Stimulated activated CD4-positive, alpha-beta T cell treated with anti-CD3 and anti-CD28 coated beads, Interleukin-12 subunit alpha, Interleukin-12 subunit beta, amount 100 ng/mL, for 24 hours (primary cell): Measurements from ENCODE around the gene ADD1.

Experiments used
- DNase-seq, 2 experiments: peaks; one replicate each; pipeline ENCODE4 v3.0.0-alpha.2; 2020; ENCODE audit warnings: low read depth in 2 of 2

ADD1 gene

DNA sequence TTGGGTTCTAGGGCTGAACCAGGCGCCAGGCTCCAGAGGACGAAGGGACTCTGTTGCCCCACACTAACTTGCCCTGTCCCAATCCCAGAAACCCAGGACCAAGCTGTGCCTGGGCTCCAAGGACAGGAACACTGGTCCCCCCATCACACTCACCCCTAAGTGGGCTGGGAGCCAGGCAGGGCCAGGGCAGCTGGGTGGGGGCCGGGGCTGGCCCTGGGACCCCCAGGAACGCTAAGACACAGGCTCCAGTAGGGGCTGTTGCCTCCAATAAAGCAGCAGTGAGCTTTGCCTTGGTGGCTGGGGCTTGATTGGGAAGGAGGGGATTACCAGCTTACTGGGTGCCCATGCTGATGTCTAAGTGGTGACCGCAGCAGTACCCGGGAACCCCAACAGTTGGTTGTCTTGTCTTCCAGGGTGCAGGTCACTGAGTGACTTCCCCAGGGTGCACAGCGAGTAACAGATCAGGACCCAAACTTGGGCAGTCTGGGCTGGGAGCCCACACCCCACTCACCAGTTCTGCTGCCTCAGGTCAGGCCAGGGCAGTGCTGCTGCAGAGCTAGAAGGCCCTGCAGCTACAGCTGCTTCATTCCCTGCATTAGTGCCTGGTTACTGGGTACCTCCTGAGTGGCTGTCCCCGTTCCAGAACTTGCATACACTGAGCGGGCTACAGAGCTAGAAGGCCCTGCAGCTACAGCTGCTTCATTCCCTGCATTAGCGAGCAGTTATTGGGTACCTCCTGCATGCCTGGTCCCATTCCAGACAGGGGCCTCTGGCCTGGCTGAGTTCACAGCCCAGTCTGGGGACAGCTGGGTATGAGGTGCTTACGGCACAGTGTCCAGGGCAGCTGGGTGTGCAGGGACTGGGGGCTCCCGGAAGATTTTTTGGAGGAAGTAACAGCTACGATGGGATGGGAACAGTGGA, 9.4 kb upstream of the ADD1 start:
- no peak for DNase-seq

DNA sequence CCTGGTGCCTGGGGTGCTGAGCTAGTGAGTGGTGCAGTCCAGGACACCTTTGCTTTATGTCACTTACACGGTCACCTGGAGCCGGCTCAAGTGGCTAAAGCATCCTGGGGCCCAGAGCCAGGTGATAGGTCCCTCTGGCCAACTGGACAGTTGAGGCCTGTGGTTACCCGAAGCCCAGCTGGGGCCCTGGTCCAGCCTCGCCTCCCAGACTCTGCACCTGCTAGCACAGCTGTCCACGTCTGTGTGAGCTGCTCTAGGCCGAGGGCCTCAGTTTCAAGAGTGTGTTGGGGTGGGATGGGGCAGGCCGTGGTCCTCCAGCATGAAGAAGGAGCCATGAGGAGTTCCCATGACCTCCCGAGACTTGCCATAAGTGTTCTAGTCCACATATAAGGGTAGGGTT, 7.7 kb upstream of the ADD1 start:
- no peak for DNase-seq

DNA sequence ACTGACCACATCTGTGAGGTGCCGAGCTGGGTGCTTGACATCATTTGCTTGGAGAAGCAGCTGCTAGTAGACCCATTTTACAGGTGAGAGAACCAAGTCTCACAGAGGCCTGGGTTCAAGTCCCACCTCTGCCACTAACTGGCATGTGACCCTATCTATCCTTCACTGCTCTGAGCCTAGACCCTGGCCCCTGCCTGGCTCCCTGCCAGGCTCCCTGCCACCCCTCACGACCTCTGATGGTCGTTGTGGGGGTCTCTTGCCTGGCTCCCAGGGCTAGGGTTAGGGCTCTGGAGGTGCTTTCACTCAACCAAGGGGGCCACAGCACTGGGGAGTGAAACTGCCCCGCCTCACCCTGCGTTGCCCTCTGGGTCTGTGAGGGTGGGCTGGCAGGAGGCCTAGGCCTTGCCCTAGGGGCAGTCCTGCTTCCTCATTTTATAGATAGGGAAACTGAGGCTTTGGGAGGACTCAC, 7.2 kb upstream of the ADD1 start:
- DNase-seq = no peak

DNA sequence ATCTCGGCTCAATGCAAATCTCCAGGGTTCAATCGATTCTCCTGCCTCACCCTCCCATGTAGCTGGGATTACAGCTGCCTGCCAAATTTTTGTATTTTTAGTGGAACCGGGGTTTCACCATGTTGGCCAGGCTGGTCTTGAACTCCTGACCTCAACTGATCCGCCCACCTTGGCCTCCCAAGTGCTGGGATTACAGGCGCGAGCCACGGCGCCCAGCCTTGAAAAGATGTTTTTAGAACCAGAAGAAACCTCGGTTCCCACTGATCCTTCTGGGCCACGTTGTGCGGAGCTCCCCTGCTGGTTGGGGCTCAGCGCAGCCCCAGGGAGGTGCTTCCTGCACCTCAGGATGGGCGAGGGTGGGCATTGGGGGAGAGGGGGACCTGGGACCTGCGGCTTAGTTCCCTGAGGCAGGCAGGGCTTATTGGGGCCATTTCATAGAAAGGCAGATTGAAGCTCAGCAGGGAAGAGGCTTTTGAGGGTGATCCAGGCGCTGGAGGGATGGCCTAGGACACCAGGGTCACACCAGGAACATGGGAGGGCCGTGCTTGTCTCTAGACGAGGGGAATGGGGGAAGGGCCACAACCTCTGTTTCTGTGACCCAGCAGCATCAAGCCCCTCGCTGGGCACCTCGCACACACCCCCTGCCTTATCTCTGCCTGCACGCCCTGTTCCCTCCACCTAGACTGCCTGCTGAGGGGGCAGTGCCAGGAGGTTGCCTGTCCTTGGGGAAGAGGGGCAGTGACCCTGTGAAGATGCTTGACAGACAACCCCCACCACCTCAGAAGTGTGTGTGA, 6.3 kb upstream of the ADD1 start:
- DNase-seq = no peak

DNA sequence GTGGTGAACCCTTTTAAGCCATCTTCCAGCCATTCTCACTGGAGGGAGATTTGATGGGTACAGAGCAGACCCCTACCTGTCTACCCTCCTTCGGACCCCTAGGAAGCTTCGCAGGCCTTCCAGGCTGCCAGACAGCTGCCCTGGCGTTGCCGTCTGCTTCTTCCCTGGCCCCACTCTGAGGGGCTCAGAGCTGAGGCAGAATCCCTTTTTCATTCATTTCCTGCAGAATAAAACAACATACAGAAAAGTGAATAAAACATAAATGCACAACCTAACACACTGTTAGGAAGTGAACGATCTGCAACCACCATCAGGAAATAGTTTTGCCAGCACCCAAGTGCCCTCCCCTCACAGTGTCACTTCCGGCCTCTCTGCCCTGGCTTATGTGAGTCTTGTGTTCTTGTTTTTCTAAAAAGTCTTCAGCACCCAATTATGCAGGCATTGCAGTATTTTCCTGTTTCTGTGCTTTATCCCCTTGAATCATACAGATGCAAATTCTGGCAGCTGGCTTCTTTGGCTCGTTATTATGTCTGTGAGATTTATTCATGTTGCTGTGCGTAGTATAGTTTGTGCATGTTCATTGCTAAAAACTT, 5.6 kb upstream of the ADD1 start:
- peak; percentile 46 to 50 for DNase-seq

DNA sequence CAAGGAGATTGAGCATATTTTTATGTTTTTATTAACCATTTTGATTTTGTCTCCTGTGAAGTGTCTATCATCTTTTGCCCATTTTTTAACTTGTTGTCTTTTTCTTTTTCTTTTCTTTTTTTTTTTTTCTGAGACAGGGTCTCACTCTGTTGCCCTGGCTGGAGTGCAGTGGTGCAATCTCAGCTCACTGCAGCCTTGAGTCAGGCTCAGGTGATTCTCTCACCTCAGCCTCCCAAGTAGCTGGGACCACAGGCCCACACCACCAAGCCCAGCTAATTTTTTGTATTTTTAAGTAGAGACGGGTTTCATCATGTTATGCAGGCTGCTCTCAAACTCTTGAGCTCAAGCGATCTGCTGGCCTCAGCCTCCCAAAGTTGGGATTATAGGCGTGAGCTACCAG, 4.6 kb upstream of the ADD1 start:
- DNase-seq = no peak

DNA sequence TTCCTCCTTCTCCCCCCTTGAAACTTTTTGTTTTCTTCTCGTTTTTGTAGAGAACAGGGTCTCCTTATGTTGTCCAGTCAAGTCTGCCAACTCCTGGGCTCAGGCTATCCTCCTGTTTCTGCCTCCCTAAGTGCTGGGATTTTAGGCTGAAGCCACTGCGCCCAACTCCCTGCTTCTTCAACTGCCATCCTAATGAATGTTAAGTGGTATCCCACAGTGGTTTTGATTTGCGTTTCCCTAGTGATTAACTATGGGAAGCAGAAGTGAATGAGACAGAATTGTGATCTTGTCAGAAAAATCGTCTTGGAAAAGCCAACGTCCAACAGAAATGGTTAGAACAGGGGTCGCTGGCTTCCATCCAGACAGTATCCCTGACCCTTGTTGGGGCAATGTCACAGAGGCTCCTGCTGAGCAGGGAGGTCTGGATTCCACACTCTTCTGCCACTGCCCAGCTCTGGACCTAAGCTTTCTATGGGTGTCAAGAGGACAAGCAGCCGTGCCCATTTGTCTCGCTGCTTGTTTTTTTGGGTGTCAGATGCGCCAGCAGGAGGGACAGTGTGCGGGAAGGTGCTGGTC, 869 bp upstream of the ADD1 start:
- no peak for DNase-seq

DNA sequence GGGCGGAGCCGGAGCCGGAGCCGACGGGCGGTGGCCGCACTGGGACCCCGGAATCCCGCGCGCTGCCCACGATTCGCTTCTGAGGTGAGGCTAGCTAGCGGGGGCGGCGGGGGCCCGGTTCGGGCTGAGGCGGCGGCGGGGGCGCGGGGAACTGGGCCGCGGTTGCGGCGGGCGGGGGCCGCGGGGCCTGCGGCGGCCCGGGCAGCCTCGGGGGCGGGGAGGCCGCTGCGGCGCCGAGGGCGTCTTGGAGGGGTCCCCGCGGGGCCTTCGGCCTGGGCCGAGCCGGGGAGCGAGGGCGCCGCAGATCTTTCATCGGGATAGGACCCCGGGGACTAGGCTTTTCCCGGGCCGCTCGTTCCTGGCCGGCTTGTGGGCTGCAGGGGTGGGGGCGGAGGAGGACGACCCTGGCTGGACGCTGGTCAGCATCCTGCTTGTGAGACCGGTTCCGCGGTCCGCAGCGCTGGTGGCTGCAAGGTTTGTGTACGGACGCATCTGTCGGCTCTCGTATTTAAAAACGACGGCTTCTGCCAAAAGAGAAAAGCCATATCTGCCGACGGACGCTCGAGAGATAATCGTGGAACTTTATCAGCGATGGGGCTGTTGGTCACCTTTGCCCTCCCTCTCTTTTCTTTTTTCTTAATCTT, 419 bp downstream of the ADD1 start:
- DNase-seq = no peak

DNA sequence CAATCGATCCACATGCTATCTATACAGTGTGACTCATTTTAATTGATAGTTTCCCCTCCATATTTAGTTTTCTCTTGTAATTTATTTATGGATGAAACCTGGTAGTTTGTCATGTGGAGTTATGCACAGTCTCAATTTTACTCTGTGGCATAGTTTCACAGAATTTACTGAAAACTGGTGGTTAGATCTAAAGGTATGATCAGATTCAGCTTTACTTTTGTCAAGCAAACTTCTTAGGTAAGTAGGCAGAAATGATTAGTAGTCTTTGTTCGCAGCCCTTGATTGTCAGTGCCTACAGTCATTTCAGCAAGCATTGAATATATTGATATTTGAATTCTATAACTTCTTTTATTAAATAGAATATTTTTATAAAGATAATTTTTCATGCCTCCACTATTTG, 2.5 kb downstream of the ADD1 start:
- no peak for DNase-seq

DNA sequence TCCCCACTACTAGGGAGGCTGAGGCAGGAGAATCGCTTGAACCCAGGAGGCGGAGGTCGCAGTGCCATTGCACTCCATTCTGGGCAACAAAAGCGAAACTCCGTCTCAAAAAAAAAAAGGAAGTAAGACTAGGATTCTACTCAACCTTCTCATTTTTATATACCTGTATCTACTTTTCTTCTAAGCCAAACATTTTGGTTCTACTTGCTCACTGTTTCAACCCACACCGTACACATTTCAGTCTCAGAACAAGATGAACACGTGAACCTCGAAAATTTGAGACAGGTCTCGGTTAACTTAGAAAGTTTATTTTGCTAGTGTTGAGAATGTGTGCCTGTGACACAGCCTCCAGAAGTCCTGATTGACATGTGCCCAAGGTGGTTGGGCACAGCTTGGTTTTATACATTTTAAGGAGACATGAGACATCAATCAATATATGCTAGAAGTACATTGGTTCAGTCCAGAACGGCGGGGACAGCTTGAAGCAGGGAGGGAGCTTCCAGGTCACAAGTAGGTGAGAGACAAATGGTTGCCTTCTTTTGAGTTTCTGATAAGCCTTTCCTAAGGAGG, 3.7 kb downstream of the ADD1 start:
- no peak for DNase-seq

DNA sequence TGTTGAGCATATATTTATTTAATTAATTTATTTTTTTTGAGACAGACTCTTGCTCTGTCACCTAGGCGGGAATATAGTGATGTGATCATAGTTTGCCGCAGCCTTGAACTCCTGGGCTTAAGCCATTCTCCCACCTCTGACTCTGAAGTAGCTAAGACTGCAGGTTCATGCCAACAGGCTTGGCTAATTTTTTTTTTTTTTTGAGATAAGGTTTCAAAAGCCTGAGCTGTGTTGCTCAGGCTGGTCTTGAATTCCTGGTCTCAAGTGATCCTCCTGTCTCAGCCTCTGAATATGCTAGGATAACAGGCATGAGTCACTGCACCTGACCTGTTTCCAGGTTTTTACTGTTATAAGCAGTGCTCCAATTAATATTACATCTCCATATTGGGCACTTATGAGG, 4.8 kb downstream of the ADD1 start:
- DNase-seq = no peak

DNA sequence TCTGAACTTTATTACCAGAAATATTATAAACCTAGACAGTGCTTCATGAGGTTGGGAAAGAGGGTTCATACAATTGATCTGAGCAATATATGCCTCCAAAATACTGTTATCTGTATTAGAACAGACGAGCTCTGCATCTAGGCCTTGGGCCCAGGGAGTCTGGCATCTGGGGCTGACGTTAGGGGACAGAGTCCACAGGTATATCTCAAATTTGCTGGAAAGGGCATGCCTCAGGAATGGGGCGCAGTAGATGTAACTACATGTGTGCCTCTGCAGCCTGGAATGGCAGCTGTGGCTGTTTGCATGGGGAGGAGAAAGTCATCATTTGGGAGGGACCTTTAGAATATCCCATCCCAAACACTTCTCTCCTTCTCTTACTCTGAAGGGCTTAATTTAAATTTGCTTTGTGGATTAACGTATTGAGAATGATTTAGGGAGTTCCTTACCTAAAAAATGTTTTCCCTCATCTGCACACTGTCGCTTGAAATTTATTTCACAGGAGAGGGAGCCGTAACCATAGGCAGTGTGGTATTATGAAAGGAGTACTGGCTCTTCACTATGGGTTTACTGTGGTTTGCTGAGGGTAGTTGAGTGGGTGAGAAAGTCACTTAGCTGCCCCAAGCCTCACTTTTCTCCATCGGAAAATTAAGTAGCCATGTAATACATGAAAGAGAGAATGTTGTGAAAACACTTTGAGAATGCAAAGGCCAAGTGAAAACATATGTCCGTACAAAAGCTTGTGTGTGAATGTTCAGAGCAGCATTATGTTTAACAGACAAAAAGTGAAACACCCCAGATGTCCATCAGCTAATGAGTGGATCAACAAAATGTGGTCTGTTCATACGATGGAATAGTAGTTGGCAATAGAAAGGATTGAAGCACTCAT, 5.9 kb downstream of the ADD1 start:
- no peak for DNase-seq

DNA sequence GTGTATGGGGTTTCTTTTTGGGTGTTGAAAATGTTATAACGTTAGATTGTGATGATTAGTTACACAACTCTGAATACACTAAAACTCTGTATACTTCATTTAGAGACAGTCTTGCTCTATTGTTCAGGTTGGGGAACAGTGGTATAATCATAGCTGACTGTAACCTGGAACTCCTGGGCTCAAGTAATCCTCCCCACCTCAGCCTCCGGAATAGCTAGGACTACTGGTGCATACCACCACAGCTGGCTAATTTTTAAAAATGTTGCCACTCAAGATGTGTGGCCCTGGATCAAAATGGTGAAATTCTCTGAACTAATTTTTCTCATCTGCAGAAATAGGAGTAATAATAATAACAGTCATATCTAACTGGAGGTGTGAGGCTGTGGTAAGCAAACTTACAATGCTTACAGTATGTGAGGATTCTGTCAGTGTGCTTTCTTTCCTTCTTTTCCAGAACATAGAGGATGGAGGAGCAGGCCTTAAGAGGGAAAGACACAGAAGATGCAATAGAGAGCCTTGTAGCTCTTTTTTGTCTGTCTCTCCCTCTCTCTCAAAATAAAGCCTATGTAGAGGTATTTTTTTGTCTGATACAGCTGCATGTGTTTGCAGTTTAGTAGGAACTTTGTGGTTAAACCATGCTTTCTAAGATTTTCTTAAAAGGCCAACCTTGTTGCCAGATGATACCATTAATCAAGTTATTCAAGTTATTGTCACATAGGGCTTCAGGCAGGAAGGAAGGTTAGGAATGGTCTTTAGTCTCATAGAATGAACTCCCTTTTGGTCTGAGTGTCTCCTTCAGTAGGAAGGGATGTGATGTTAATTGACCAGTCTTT, 7.5 kb downstream of the ADD1 start:
- no peak for DNase-seq

DNA sequence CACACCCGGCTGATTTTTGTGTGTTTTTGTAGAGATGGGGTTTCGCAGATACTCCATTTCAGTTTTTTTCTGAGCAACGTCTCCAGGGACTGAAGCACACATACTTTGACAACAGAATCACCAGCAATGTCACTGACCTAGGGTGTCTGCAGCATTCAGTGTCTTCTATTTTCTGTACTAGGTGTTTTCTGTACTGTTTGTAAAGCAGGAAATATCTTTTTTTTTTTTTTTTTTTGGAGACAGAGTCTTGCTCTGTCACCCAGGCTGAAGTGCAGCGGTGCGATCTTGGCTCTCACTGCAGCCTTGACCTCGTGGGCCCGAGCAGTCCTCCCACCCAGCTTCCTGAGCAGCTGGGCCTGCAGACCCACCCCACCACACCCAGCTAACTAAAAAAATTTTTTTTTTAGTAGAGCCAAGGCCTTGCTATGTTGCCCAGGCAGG, 8.9 kb downstream of the ADD1 start:
- no peak for DNase-seq

DNA sequence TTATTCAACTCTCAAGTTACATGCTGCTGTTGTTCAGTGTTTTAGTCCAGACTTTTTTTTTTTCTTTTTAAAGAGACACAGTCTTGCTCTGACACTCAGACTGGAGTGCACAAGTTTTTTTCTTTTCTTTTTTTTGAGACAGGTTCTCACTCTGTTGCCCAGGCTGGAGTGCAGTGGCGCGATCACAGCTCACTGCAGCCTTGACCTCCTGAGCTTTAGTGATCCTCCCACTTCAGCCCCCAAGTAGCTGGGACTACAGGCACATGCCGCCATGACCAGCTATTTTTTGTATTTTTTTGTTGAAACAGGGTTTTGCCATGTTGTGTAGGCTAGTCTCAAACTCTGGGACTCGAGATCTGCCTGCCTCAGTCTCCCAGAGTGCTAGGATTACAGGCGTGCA, 11.9 kb downstream of the ADD1 start:
- DNase-seq = no peak

DNA sequence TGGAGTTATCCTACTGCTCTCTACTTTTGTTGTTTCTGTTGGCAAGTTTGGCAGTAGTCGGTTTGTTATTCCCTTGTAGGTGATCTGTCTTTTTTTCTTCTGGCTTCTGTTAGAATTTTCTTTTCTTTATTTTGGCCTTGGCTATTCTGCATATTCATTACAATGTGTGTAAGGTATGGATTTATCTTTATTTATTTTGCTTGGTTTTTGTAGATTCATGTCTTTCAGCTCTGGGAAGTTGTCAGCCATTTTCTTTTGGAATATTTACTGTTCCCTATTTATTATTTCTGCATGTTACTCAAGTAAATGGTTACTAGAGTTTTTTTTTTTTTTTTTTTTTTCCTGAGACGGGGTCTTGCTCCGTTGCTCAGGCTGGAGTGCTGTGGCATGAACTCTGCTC, 12.6 kb downstream of the ADD1 start:
- no peak for DNase-seq

DNA sequence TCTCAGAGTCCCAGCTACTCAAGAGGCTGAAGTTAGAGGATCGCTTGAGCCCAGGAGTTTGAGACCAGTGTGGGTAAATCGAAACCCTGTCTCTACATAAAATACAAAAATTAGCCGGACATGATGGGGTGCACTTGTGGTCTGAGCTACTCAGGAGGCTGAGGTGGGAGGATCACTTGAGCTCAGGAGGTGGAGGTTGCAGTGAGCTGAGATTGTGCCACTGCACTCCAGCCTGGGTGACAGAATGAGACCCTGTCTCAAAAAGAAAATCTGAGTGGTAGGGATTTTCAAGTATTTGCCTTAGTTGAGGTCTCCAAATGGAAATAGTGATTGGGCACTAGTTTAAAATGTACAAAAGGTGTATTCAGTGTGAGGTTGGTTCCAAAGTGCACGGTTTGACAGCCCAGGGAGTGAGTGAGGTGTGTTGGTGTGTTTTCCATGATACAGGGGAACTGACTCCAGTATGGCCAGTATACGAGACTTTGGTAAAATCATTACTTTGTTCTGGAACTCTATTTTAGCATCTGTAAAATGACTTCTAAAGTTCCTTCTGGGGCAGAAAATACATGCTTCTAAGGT, 13.8 kb downstream of the ADD1 start:
- no peak for DNase-seq

DNA sequence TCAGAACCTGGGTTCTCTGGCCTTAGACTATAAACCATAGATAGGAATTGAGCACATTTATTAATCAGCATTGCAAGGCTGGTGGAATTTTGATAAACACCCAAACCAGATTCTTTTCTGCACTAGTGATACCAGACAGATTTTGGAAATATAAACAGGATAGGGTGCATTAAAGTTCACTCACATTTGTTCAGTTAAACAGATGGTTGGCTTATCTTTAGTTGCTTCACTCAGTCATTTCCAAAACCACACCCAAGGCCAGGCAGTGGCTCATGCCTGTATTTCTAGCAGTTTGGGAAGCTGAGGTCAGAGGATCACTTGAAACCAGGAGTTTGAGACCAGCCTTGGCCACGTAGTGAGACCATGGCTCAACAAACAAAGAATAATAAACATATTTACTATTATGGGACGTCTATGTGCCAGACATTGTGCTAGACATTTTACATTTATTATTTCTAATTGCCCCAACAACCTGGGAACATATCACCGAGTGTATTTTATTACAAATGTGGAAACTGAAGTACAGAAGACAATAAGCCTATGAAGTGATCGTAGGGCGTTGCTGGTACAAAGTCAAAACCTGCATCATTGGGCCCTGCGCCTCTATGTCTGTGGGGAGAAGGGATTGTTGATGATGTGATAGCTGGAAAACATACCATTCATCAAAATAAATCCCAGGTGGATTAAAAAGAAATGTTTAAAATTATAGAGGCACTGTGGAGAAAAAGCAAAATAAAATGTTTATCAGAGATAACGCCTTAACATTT, 15.0 kb downstream of the ADD1 start:
- DNase-seq = no peak
